NCI-H82 (cell line): ENCODE measurements around the gene PRKG1.
"Not testable (repeated sequence)": the region's sequence is repeated elsewhere in the genome, so short reads cannot be mapped to it uniquely, and the experiment has no call there.

Source experiments
- DNase-seq: peaks from one replicate; lab custom pipeline; 2025; lab: John Stamatoyannopoulos, UW

The PRKG1 gene

DNA sequence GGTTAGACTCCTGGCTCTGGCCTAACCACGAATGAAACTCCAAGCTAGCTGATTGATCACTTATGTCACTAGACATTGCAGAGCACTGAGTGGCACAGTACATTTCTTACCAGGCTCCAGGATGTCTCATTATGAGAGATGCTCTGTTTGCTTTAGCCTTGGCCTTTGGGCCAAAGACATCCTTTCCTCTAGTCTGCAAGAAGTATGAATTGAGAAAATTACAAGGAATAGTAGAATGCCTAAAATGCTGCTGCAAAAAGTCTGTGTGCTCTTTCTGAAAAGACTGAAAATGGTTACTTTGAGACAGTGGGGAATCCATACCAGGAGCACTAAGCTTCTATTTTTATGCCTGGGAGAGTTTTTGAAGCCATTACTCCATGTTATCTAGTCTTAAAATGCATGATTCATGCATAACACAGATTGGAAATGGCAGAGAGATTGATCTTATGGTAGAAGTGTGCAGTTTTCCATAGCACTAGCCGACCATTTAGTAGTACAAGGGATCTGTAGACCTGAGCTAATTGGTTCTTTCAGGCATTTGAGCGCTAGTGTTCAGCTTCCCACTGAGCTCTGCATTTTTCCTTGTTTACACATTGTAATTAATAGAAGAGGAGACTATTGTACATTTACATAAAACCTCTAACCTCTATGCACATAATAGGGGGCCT, 303.8 kb downstream of the PRKG1 start:
- no peak for DNase-seq

DNA sequence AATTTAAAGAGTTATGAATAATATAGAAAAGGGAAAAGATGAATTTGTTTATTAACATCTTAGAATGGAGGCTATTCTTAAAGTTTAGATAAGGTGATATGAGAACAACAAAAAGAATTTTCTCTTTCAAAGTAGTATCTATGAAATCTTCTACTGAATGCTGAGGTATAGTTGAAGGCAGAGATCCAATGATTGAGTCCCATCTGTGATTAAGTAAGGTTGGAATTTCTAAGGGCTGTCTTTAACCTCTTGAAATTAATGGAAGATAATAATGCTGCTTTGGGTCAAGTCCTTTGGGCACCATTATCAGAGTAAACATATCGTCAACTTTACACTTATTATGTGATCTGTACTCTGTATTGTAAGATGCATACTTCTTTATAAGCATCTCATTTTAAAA, 307.9 kb downstream of the PRKG1 start:
- DNase-seq = no peak

DNA sequence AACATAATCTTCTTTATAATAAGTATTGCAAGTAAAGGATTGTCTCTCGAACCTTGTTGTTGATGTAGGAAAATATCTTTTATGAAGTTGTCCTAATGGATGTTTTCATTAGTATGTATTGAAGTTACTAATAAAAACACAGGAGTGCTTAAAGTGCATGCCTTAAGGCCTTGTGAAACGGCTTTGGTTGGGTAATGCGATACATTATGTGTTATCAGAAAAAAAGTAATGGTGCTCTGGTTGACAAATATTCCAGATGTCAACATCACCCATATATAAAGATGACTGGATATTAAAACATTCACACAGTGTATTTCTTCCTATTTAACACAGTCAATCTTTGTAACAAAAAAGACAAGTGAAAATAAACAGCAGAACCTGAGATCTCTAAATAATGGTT, 310.7 kb downstream of the PRKG1 start:
- no peak for DNase-seq

DNA sequence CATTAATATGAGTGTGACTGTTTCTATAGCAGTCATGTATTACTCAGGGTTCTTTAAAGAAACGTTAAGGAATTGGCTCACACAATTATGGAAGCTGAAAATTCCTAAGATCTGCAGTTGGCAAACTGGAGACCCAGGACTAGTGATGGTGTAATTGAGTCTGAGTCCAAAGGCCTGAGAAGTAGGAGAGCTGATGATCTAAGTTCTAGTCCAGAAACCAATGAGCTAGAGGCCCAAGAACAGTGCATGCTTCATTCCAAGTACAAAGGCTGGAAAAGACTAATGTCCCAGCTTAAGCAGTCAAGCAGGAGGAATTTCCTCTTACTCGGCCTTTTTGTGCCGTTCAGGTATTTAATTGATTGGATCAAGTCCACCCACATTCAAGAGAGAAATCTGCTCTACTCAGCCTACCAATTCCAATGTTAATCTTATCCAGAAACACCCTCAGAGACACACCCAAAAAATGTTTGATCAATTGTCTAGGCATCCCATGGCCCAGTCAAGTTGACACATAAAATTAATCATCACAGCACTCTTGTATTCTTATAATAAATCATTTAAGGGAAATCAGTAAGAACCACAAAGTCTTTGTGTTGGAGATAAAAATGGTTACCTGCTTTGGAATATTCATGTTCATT, 312.1 kb downstream of the PRKG1 start:
- no peak for DNase-seq

DNA sequence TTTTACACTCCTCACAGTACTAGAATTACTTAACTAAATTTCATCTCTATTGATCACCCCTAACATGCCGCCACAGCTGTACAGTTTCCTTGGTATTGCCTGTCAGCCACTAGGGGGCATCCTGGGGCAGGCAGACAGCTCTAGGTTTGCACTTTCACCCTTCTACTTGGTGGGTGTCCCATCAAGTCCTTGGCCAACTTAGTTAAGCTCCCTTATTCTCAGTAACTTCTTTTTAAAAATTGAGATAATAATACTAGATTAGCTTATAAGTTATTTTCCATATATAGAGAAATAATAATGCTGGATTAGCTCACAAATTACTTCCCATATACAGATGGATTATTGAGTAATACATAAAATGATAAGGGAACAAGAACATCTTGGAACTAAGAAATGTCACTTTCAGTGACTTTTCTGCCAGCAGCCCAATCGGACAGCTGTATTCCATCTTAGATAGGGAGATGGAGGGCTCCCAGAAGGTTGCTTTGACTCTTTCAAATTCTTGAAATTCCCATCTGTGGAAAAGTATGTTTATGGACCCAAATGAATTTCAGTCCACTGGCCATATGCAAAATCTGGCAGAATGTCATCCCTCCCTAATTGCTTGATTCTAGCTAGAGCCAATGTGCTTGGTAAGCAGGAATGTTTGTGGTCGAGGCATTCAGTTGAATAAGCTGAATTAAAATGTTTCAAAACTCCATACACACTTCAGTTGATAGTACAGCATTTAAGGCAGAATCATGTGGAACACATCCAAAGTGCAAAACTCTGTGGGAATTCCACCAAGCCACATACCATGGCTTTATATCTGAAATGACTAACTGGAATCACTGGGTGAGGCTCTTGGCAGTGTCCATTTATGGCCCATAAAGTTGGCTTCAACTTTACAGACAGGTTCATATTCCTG, 315.4 kb downstream of the PRKG1 start:
- peak; percentile 54 for DNase-seq

DNA sequence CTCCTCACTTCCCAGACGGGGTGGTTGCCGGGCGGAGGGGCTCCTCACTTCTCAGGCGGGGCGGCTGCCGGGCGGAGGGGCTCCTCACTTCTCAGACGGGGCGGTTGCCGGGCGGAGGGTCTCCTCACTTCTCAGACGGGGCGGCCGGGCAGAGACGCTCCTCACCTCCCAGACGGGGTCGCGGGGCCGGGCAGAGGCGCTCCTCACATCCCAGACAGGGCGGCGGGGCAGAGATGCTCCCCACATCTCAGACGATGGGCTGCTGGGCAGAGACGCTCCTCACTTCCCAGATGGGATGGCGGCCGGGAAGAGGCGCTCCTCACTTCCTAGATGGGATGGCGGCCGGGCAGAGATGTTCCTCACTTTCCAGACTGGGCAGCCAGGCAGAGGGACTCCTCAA, 318.7 kb downstream of the PRKG1 start:
- not testable (repeated sequence) for DNase-seq

DNA sequence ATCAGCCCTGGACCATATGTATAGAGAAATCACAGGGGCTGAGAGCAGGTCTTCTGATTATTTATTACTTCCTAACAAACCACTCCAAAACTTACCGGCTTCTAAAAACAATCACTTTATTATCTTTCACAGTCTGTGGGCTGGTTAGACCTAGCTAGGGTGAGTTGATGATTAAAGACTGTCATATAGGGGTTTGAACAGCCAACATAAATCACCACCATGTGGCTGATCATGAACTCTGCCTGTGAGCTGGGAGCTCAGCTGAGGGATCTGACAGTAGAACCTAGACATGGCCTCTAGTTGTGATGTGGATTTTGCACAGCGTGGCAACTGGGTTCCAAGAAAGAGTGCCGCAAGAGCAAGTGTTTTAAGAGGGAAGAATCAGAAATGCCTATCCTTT, 319.8 kb downstream of the PRKG1 start:
- DNase-seq = no peak

DNA sequence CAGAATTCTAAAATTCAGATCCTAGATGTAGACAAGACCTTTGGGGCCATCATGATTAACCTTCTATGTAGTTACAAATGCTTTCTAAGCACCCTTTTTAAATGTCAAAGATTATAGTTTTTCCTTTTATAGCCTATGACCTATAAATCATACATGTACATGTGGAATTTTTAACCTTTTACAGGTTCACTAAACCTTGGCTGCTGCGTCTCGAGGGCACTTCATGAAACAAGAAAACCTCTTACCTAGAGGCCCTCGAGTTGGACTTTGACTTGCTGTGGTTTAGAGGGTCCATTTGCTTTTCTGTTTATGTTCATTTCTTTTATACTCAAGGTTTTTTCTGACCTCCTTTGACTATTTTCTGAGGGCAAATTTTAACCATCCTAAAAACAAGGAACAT, 323.0 kb downstream of the PRKG1 start:
- DNase-seq = no peak

DNA sequence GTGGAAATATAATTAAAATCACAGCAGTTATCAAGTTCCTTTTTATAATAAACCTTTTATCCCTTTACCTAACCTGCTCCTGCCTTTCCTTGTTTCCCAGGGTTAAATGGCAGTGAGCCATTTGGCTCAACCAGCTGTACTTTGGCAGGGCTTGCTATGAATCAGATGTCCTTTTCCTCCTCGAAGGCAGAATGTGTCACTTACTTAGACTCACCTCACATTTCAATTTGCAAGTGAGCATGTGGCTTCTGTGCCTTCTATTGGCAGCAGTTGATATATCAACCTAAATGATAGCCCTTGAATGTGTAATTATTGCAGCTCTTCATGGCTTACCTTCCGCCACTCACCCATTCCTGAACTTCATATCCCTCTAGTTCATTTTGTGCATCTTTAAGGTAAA, 323.4 kb downstream of the PRKG1 start:
- no peak for DNase-seq

DNA sequence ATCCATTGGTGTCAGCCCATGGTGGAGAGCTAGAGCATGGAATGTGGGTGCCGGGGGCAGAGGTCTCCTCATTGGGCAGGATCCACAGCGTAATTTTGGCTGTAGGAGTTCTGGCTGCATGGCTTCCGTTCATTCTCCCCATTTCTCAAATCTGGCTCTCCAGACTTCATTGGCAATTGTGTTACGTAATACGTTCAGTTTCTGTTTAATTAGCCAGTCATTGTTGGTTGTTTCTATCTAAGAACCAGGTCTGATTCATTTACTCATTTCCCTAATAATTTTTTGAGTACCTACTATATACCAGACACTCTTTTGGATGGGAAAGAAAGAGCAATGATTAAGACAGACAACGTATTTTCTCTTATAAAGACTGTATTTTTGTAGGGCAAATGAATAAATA, 325.6 kb downstream of the PRKG1 start:
- DNase-seq = no peak

DNA sequence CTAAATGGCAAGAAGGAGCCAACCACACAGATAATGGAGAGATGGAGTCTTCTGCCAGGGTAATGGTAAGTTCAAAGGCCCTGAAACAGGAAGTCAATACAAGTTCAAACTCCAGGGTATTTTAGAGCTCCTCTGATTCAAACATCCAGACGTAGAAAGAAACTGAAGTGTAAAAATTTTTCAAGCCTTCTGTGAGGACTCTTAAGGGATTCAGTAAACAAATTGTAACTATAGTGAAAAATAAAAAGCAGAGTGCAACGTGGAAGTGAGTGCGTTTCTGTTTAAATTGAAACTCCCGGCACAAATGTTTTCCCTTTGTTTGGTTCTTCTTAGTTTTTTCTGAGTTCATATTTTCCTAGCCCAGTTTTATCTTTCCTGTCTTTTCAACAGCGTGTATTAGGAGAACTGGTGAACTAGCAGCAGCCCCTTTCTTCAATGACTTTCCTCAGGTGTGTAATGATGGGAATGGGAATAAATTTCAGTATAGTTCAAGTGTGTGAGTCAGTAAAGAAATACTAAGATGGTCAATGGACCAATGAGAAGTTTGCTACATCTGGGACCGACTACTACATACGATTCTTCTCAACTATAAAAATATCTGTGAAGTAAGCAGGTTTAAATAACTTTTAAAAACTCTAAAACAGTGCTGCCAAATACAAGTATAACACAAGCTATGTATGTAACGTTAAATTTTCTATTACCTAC, 326.3 kb downstream of the PRKG1 start:
- DNase-seq = no peak

DNA sequence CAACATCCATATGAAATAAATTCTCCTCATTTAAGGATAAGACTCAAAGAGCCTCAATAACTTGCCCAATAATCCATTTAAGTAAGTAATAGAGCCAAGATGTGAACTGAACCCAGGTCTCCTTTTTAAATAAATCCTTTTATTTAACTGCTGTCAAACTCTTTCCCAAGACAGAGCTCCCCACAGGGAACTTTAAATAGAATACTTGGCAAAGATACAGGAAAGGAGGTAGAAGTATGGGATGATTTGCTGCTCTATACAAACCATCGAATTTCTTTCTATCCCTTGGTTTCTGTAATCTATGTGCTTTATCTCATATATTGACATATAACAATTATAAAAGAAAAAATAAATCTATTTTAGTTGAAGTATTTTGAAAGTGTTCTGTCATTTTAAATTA, 329.2 kb downstream of the PRKG1 start:
- DNase-seq = no peak

DNA sequence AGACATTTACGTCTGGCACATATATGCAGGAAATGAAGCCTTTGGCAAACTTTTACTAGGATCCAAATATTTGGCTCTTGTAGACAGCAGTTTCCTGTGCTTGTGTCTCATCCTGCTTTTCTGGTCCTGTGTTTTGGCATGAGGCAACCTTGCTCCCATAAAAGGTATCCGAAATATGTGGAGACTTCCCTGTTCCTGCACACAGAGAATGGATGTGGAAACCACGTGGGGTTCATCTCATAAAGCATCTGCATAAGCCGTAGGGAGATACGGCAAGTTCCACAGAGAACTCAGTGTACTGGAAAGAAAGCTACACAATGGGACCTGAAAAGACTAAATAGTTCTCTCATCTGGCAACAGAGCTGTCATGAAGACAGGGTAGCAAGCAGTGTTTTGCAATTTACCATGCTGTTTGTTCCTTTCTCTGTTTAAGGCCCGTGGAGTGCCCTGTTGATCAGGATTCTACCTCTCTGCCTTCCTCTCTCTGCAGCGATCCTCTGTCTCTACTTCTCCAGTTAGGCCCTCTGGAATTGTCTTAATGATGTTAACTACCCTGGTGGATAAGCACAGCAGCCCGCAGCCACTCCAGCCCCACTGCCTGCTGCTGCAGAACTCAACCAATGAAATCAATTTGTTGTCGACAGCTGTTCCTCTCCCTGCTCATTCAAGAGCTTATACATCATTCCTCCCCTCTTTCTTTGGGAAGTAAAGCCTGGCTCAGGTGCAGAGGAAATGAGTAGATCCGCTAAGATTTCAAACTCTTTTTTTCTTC, 331.5 kb downstream of the PRKG1 start:
- peak; percentile 33 for DNase-seq

DNA sequence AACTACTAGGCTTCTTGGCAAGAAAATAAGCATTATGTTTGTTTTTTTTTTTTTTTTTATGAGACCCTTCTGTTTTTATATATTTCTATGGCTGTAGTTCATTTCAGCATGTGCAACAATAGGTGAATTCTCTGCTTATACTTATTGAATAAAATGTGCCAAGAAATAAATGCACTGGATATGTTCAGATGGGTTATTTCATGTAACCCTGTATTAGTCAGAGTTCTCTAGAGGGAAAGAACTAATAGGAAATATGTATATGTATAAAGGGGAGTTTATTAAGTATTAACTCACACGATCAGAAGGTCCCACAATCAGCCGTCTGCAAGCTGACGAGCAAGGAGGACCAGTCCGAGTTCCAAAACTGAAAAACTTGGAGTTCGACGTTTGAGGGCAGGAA, 332.3 kb downstream of the PRKG1 start:
- DNase-seq = no peak

DNA sequence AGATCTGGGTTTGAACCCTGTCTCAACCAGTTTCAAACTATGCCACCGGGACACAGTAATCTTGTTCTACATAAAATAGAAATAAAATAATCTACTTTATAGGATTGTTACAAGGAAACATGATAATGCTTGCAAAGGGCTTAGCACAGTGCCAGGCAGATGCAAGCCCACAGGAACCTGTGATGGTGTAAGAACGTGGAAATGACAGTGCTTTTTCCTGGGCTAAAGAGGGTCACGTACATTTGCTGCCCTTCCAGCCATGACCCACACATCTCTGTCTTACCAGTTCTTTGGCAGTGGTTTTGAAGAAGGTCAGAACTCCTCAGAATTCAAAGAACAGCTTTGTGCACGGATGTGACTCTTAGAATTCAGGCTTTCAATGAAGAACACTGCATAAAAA, 342.2 kb downstream of the PRKG1 start:
- DNase-seq = no peak

DNA sequence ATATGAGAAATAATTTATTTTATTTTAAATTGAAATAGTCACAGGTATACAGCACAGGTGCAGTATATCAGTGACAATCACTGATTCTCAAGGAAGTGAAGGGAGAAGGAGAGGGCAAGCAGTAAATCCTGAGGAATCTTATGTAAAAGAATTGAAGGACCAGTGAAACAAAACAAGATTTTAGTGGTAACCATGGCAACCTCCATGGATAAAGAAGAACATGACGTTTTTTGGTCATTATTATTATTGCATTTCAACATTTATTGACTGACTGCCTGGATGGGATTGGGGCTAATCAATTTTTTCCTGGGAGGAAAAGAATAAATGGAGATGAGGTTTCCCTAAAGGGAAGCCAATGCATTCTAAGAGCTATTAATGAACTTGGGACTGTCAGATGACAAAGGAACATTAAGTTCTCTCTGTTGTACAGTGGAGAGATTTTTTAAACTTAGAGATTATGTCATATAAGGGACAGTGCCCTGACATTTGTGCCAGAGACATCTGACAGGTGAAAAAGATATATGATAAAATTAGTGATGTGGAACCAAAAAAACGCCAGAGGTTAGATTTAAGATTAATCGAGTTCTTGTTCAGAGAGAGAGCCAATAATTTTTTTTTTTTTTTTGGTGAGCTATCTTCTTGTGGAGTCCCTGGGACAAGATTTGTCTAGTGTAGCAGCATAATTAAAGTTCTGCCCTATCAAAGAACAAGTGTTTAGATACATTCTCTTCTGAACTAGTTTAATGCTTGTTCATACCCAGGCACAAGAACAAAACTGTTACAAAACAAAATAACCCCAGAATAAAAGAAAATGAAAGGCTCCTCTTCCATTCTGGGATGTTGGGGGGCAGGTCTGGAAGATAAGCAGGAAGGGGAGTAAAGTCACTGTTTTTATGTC, 345.2 kb downstream of the PRKG1 start:
- no peak for DNase-seq

DNA sequence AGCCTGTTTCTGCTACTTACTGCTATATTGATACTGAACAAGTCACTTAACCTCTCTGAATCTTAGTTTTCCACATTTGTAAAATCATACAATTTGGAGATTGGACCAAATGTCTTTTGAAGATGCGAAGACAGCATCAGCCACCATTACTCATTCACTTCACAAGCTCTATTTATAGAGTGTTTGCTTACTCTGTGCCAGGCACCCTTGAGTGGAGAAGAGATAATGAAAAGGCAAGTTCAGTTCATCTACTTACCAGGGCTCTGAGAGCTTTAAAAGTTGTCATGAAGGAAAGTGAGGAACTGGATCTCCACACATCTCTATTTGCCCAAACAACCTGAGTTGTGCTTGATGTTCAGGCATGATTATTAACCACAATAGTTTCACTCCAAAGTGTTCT, 347.6 kb downstream of the PRKG1 start:
- DNase-seq = no peak

DNA sequence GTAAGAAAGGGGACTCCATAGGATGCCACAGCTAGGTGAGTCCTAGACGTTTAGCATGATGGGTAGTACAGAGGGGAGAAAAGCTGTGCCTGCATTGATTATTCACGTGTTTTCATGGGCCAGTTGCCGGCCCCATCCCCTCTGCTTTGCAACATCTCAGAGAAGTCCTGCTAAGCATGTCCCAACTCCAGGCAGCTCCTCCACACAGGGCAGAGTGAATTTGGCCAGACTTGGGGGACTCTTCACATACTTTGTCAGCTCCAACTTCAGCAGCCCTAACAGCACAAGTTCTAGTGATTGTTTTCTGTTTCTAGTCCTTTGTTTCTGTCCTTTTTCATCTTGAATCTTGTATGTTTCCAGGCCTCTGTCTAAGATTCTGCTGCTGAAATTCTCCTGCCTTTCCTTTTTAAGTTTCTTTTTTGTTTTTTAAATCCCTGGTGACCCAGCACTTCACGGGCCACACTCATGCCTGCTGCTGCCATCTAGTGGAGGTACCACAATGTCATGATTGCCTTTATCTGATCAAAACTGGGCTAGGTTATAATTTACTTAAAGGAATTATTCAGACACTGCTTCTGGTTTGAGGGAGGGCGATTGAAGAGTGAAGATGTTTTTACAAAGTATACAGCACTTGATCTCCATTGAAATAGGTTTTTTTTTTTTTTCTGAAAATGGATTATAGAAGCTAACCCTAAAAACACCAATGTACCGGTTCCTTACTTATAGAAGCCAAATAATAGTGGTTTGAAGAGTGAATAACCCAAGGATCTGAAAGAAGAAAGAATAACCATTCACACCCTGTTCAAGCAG, 348.2 kb downstream of the PRKG1 start:
- DNase-seq = peak; percentile 49

DNA sequence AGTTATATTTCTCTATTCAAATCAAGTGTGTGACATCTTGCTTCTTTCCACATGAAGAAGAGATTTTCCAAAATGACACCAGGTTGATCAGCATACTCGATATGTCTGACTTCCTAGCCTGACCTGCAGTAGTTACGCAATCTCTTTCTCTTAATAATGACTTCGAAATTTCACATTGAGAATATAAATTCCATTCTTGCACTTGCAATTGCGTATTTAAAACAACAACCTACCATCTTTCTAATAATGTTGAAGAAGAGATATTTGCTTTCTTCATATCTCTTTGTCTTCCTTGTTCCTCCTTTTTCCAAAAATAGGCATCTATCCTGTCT, 348.8 kb downstream of the PRKG1 start:
- DNase-seq = no peak

DNA sequence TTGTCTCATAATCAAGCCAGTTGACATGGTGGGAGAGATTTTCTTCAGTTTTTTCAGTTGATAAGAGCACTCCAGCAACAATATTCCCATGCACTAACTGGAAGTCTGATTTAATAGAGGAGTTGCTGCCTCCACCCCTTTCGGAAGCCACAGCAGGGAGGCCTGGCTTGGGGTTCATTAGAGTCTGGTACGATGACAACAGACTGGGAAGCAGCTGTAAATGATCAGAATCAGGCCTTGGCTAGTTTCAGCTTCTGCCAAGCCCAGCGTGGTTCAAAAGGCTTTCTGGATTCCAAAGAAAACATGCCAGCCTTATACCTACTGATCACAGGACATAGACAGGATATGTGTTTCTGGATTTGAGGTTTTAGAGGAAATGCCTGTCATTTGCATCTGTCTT, 351.1 kb downstream of the PRKG1 start:
- DNase-seq = no peak
